Measurements from ENCODE around the gene NFIX.

The NFIX gene

GRCh38 chr19:13024126-13024950 is 29.1 kb downstream of the NFIX start:
- Histone ChIP-seq H3K4me3 (IDR thresholded peaks at IDR 0.05; ENCODE audit: insufficient read depth, low read depth, low read length) (no peak overlapping the region), H3K4me1 (ENCODE audit: low read depth, poor library complexity, severe bottlenecking) (peaks cover 12% of the 10 kb centered on the region)

GRCh38 chr19:13024951-13025697 is 29.8 kb downstream of the NFIX start:
- H4K20me1 ChIP-seq (ENCODE audit: insufficient read depth) = no peaks in the 10 kb centered on the region
- peaks cover 12% of the 10 kb centered on the region for H3K4me1 ChIP-seq (ENCODE audit: low read depth, poor library complexity, severe bottlenecking)
- peaks cover 63% of the 10 kb centered on the region for H3K27me3 ChIP-seq (ENCODE audit: insufficient read depth, low read depth)

More at GRCh38 chr19:13024126-13024950, 29.1 kb downstream of the NFIX start:
- Histone ChIP-seq H3K36me3 (ENCODE audit: insufficient read depth) (no peaks in the 10 kb centered on the region), H3K79me2 (ENCODE audit: insufficient read depth, low read depth) (no peaks in the 10 kb centered on the region), H3K4me2 (peak overlapping the region; percentile 64; the same call in 1 of the 2 replicates), H2AFZ (ENCODE audit: low read depth) (no peak overlapping the region), H4K20me1 (ENCODE audit: insufficient read depth) (no peaks in the 10 kb centered on the region), H3K27ac (no peak overlapping the region), H3K9ac (no peak overlapping the region), H3K27me3 (ENCODE audit: insufficient read depth, low read depth) (peaks cover 62% of the 10 kb centered on the region)
- TF ChIP-seq CTCF (conservative IDR thresholded peaks at IDR 0.05; ENCODE audit: low read depth, low read length) = no peak

GRCh38 chr19:13025819-13026456 is 30.7 kb downstream of the NFIX start:
- H3K4me1 ChIP-seq (ENCODE audit: low read depth, poor library complexity, severe bottlenecking) = peaks cover 12% of the 10 kb centered on the region
- no peak overlapping the region for H3K4me2 ChIP-seq
- H3K27ac ChIP-seq = no peak overlapping the region
- no peaks in the 10 kb centered on the region for H4K20me1 ChIP-seq (ENCODE audit: insufficient read depth)
- no peaks in the 10 kb centered on the region for H3K36me3 ChIP-seq (ENCODE audit: insufficient read depth)
- no peak overlapping the region for H2AFZ ChIP-seq (ENCODE audit: low read depth)
- H3K4me3 ChIP-seq (IDR thresholded peaks at IDR 0.05; ENCODE audit: insufficient read depth, low read depth, low read length) = no peak overlapping the region
- H3K79me2 ChIP-seq (ENCODE audit: insufficient read depth, low read depth) = no peaks in the 10 kb centered on the region
- no peak overlapping the region for H3K9ac ChIP-seq
- no peak for TF ChIP-seq CTCF (conservative IDR thresholded peaks at IDR 0.05; ENCODE audit: low read depth, low read length)
- peaks cover 63% of the 10 kb centered on the region for H3K27me3 ChIP-seq (ENCODE audit: insufficient read depth, low read depth)

More at GRCh38 chr19:13024951-13025697, 29.8 kb downstream of the NFIX start:
- Histone ChIP-seq H3K4me3 (IDR thresholded peaks at IDR 0.05; ENCODE audit: insufficient read depth, low read depth, low read length) (no peak overlapping the region), H3K9ac (no peak overlapping the region), H2AFZ (ENCODE audit: low read depth) (no peak overlapping the region), H3K4me2 (no peak overlapping the region), H3K79me2 (ENCODE audit: insufficient read depth, low read depth) (no peaks in the 10 kb centered on the region), H3K27ac (no peak overlapping the region), H3K36me3 (ENCODE audit: insufficient read depth) (no peaks in the 10 kb centered on the region)
- TF ChIP-seq CTCF (conservative IDR thresholded peaks at IDR 0.05; ENCODE audit: low read depth, low read length) = no peak

GRCh38 chr19:13026462-13027370 is 31.4 kb downstream of the NFIX start:
- TF ChIP-seq CTCF (conservative IDR thresholded peaks at IDR 0.05; ENCODE audit: low read depth, low read length) = no peak
- peaks cover 63% of the 10 kb centered on the region for H3K27me3 ChIP-seq (ENCODE audit: insufficient read depth, low read depth)
- H3K4me3 ChIP-seq (IDR thresholded peaks at IDR 0.05; ENCODE audit: insufficient read depth, low read depth, low read length) = no peak overlapping the region
- no peak overlapping the region for H2AFZ ChIP-seq (ENCODE audit: low read depth)
- peaks cover 12% of the 10 kb centered on the region for H3K4me1 ChIP-seq (ENCODE audit: low read depth, poor library complexity, severe bottlenecking)
- H3K36me3 ChIP-seq (ENCODE audit: insufficient read depth) = no peaks in the 10 kb centered on the region
- no peak overlapping the region for H3K4me2 ChIP-seq
- H3K9ac ChIP-seq = no peak overlapping the region
- no peak overlapping the region for H3K27ac ChIP-seq
- no peaks in the 10 kb centered on the region for H3K79me2 ChIP-seq (ENCODE audit: insufficient read depth, low read depth)
- no peaks in the 10 kb centered on the region for H4K20me1 ChIP-seq (ENCODE audit: insufficient read depth)
